GM21390 (cell line): Measurements from ENCODE around the gene EXD3.

Experiments
- ATAC-seq: cut with Tn5 transposase; IDR thresholded peaks from one replicate; pipeline ENCODE4 v1.9.1; 2021; ENCODE audit not compliant: unreplicated experiment

EXD3 gene

GRCh38 chr9:137447722-137448601 is 25.0 kb upstream of the EXD3 start:
- no peak for ATAC-seq

GRCh38 chr9:137446851-137447471 is 24.0 kb upstream of the EXD3 start:
- ATAC-seq, result no peak

- no peak for ATAC-seq
Observed at GRCh38 chr9:137445930-137446431, 23.0 kb upstream of the EXD3 start.

- ATAC-seq, result peak; percentile 60
Observed at GRCh38 chr9:137445275-137445807, 22.4 kb upstream of the EXD3 start.

- ATAC-seq, result no peak
Observed at GRCh38 chr9:137444106-137444790, 21.3 kb upstream of the EXD3 start.

- ATAC-seq, result no peak
Observed at GRCh38 chr9:137441935-137442321, 19.0 kb upstream of the EXD3 start.

- ATAC-seq, result no peak
Observed at GRCh38 chr9:137441289-137441934, 18.4 kb upstream of the EXD3 start, which contains the start of gene ENTPD8. Gene ENTPD8, minus strand, starts transcription at chr9:137441357. Its CDS starts 3,072 bp downstream, at chr9:137438285.

- no peak for ATAC-seq
Observed at GRCh38 chr9:137439158-137439714, 16.3 kb upstream of the EXD3 start.

- ATAC-seq, result no peak
Observed at GRCh38 chr9:137438591-137439157, 15.7 kb upstream of the EXD3 start.

- ATAC-seq, result no peak
Observed at GRCh38 chr9:137437691-137438590, 15.0 kb upstream of the EXD3 start.

GRCh38 chr9:137436761-137437600 is 14.0 kb upstream of the EXD3 start:
- no peak for ATAC-seq

- no peak for ATAC-seq
Observed at GRCh38 chr9:137435980-137436760, 13.2 kb upstream of the EXD3 start.

GRCh38 chr9:137435381-137435891 is 12.5 kb upstream of the EXD3 start:
- ATAC-seq, result no peak

- no peak for ATAC-seq
Observed at GRCh38 chr9:137434498-137435380, 11.8 kb upstream of the EXD3 start.

- ATAC-seq, result no peak
Observed at GRCh38 chr9:137433916-137434431, 11.0 kb upstream of the EXD3 start.

- ATAC-seq, result no peak
Observed at GRCh38 chr9:137433349-137433915, 10.5 kb upstream of the EXD3 start.
